Amygdala (tissue), 56 donors: ENCODE measurements around the gene MOB3B.

Source experiments
- DNase-seq, 56 donors: peaks; one replicate each; lab custom pipeline; 2025; lab: John Stamatoyannopoulos, UW

Gene MOB3B

DNA sequence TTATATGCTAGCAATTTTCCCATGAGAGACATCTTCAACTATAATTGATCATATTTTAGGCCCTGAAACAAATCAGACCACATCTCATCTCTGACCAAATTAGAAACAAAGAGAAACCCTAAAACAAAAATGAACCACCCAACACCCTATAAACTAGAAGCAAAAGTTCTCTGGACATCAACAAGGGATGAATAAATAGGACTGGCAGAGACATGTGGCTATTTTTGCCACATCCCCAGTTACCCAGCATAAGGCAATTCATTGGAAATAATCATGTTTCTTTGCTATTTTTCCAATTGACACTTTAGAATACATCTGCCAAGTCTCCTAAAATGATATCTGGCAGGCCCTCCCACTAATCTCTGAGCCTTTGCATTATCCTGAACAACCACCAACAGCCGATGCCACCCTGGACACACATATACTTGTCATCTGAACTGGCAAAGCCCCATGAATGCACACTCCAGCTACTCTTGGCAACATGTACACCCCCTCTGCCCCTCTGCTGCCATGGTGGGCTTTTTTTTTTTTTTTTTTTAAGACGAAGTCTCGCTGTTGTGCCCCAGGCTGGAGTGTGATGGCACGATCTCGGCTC is 179.1 kb downstream of the MOB3B start:
- peak in 1 of 56 donors; percentile 22 for DNase-seq

GRCh38 chr9:27349698-27350080 is 179.9 kb downstream of the MOB3B start:
- DNase-seq, result no peak

DNA sequence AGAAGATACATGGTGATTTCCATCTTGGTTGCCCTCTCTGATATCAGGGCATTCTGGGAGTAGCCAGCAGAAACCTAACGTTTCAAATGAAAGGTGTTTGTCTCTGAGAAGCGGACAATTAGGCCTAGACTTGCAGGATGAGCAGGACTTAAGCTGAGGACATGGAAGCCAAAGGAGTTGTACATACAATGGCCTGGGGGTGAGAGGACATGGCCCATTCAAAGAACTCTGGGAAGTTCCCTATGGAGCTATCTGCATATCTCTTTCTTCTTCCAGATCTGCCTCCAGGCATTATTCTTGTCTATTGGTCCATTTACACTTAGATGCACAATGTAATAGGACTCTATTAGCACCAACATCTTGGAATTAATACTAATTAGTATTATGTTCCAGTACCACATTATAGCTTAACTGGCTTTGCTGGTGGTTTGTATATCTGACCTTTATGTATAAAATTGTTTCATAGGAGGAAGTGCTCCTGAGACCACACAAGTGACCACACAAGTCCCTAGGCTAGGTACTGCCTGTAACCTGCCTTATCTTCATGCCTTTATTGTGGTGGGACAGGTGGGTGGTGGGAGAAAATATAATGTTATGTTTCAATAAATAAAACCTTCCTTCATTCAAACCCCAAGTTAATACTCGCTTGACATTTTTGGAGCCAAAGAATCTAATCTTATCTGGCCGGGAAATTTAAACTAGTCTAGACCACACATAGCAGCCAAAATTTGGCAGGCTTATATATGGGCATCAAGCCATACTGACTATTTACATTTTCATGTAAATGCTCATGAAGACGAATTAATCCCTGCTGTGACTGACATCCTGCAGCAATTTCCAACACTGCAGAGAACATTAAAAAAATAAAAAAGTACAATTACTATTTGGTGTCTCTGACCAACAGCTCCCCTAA is 180.6 kb downstream of the MOB3B start:
- no peak for DNase-seq

- no peak for DNase-seq
These were observed 181.7 kb downstream of the MOB3B start for GRCh38 chr9:27347889-27348288.

GRCh38 chr9:27344776-27345175 is 184.8 kb downstream of the MOB3B start:
- DNase-seq, result peak in 39 of 56 donors; percentile 20 to 92 (median 58)

GRCh38 chr9:27341545-27342294 is 187.9 kb downstream of the MOB3B start:
- no peak for DNase-seq

GRCh38 chr9:27340961-27341511 is 188.6 kb downstream of the MOB3B start:
- DNase-seq, result peak in 3 of 56 donors; percentile 24 to 53 (median 48)

GRCh38 chr9:27340285-27340674 is 189.3 kb downstream of the MOB3B start:
- DNase-seq, result peak in 1 of 56 donors; percentile 26

DNA sequence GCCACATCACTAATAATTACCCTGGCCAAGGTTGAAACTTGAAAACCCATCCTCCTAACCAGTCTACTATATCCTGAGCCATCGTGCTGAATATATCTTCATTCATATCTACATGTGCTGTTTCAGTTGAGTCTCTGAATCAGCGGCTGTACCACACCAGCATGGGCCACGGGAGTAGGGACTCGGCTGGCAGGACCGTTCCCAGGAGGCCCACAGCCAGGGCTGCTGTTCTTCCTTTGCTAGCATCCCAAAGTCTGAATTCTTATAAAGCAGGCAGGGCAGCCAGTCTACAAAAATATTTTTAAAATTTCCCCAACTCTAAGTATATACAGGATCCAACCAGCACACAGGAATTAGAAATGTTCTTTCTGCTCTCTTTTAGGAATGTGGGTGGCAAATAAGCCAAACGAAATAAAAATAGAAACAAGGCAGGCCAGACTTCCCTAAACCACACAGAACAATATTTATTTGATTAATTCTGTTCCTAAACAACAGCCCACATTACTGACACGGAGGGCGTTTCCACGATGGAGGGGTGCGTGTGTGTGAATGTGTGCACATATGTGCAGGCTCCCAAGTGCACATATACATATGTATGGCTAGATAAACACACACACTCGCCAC is 189.8 kb downstream of the MOB3B start:
- peak in 12 of 56 donors; percentile 8 to 60 (median 29) for DNase-seq

DNA sequence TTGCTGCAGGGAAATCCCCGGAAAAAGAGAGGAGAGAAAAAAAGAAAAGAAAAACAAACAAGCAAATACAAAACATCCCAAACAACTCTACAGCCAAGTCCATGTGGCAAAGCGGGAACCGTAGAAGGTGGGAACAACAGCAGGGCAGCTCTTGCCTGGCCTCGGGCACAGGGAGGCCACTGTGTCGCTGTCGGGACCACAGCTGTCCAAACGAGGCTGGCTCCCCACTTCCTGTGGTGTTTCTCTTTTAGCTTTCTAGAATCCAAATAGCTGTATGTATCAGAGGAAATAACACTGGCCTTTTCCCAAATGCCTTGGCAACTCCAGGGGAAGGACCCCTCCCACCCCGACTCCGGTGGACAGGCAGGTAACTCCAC is 191.1 kb downstream of the MOB3B start:
- peak in 11 of 56 donors; percentile 19 to 65 (median 42) for DNase-seq

DNA sequence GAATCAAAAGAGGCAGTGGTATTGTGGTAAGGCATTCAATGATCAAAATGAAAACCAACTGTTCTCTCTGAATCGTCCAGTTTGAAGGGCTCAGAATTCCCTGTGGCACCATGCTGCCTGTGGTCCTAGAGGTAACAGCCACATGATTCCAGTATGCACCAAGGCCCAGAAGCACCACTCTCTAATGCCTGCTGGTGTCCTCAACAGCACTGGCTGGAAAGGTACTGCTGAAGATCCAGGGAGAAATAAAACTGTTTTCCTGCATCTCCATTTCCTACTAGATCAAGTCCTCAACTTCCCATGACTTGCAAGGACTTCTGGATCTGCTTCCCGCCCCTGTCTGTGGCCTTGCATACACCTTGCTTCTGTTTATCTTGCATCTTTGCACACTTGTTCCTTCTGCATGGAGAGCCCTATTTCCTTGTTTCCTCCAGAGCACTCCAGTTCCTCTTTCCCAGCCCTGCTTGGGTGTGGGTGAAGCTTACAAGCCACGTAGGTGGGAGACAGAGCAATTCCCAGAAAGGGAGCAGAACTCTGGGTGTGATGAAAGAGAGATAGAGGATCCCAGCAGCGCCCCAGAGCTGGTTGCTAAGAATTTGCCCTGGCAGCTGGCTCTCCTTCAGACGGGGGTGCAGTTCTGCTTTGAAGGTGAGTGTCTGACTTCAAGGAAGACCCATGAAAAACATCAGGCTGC is 191.6 kb downstream of the MOB3B start:
- DNase-seq, result peak in 7 of 56 donors; percentile 28 to 55 (median 41)

DNA sequence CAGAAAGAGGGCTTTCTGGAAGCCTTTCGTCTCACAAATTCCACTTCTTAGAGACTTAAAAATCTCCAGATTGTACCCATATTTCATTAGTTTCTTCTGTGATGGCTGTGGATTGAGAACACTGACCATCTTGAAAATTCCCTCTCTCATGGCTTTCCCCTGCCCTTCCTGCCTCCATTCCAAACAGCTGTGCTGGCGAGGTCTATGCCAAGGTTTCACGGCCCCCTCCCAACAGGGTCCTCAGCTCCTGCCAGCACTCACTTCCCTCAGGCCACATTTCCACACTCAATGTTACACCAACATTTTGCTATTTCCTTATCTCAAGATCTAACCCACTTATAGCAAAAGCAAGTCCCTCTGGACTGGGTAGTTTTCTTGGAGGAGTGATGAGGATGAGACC is 192.4 kb downstream of the MOB3B start:
- no peak for DNase-seq

DNA sequence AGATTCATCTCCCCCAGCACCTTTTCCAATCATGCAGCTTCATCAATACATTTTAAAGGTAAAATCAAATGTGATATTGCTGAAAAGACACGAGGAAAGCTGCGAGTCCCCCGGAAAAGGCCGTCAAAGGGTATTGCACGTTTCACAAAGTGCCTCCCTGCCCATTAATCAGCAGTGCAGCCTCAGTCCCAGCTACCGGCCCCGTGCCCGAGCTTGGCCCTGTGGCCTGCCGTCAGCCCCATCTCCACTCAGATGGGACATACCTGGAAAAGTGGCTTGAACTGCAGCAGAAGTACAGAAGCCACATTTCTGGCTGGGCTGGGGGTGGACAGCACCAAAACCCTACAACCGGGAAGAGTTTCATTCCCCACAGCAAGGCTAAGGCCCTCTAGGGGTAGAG is 192.8 kb downstream of the MOB3B start:
- no peak for DNase-seq

DNA sequence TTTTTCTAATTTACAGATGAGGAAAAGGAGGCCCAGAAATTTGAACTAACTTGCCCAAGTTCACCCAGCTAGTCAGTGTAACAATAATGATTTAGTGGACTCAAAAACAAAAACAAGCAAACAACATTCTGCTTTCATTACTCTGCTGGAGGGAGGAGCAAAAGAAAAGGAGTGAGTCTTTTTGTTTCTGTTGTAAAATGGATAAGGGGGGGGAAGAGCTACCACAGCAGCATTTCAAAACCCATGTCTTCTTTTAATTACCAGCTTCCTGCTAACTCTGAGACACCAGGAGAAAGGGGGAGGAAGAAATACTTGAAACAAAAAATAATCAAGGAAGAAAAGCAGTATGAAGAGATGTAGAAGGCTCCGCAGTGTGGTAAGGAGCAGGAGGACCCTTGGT is 193.5 kb downstream of the MOB3B start:
- no peak for DNase-seq

- no peak for DNase-seq
These were observed 194.5 kb downstream of the MOB3B start for GRCh38 chr9:27335075-27335474.

- peak in 42 of 56 donors; percentile 17 to 85 (median 46) for DNase-seq
These were observed 196.2 kb downstream of the MOB3B start for GRCh38 chr9:27333241-27334052.

DNA sequence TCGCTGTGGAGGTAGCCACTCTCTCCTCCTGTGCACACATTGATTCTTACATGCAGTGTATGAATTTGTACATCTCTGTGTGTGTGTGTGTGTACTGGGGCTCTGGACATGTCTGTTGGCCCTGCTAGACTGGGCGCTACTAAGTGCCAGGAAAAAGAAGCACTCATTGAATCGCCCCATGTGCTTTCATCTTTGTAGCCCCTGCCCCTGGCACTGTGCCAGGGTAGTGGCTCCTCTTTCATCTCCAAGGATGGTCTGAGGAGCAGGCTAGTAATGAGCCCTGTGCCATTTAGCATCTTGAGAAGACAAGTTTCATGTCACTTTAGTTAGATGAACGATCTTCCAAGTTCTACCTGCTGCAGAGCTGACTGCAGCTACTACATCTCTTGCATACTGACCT is 198.2 kb downstream of the MOB3B start:
- no peak for DNase-seq

DNA sequence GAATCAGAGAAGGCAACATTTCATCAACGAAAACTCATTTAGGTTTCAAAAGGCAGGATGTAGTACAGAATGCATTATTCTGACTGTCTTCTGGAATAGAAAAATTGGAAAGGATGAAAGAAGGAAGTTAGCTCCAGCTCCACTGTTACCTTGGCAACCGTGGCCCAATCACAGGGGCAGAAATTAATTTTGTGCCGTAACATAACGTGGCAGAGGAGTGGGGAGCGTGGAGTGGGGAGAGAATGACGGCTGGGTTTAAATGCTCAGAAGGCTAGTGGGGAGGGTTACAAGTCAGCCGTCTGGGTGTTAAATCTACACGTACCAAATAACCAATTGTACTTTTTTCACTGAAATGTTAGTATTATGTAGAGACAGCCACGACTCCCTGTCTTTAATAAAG is 200.3 kb downstream of the MOB3B start:
- peak in 19 of 56 donors; percentile 10 to 63 (median 29) for DNase-seq

GRCh38 chr9:27328483-27328882 is 201.1 kb downstream of the MOB3B start:
- no peak for DNase-seq
